Liver (tissue), 9 donors: ENCODE data around the gene CECR2. TPM values are rescaled to one million over a fixed set of nuclear protein-coding genes. Genes with fewer than 3 reads are reported as not detected.

Experiments used
- DNase-seq: peaks from one replicate; pipeline ENCODE4 v3.0.0-alpha.2; 2017; ENCODE audit warnings: low spot score
- H3K27ac ChIP-seq, 2 donors: one replicate each; pipeline ENCODE4 v1.7.0; 2013; ENCODE audit warnings: inconsistent platforms in 2 of 2, low read length in 2 of 2, control low read depth in 1 of 2, low read depth in 1 of 2, mild to moderate bottlenecking in 1 of 2
- H3K27me3 ChIP-seq, 4 donors: one replicate each; pipeline versions ENCODE4 v1.6.1 to v1.7.0; 2013; ENCODE audit warnings: low read length in 3 of 4, inconsistent platforms in 1 of 4, mild to moderate bottlenecking in 1 of 4, moderate library complexity in 1 of 4; ENCODE audit not compliant: control insufficient read depth in 4 of 4, insufficient read depth in 4 of 4
- H3K36me3 ChIP-seq, 4 donors: one replicate each; pipeline versions ENCODE4 v1.6.1 to v1.7.0; 2013; ENCODE audit warnings: low read length in 3 of 4, mild to moderate bottlenecking in 3 of 4, low read depth in 1 of 4, moderate library complexity in 1 of 4; ENCODE audit not compliant: control insufficient read depth in 4 of 4, insufficient read depth in 3 of 4
- H3K4me1 ChIP-seq, 4 donors: one replicate each; pipeline versions ENCODE4 v1.6.1 to v1.7.0; 2013; ENCODE audit warnings: low read length in 3 of 4, mild to moderate bottlenecking in 3 of 4, moderate library complexity in 1 of 4; ENCODE audit not compliant: control insufficient read depth in 4 of 4, insufficient read depth in 4 of 4
- H3K4me3 ChIP-seq, 3 donors: one replicate each; pipeline versions ENCODE4 v1.6.1 to v1.7.0; 2013; ENCODE audit warnings: low read length in 3 of 3, control low read depth in 1 of 3, low read depth in 1 of 3, mild to moderate bottlenecking in 1 of 3
- H3K9ac ChIP-seq, 2 donors: one replicate each; pipeline ENCODE4 v1.7.0; 2013; ENCODE audit warnings: low read length in 2 of 2, mild to moderate bottlenecking in 2 of 2, moderate library complexity in 2 of 2, control low read depth in 1 of 2, low read depth in 1 of 2
- H3K9me3 ChIP-seq, 4 donors: one replicate each; pipeline versions ENCODE4 v1.6.1 to v1.7.0; 2013; ENCODE audit warnings: low read length in 3 of 4; ENCODE audit not compliant: control insufficient read depth in 4 of 4
- CTCF ChIP-seq: fragments of 150-350 bp; IDR thresholded peaks from 2 replicates; pipeline ENCODE4 v1.5.1; 2017; ENCODE audit warnings: improper control_type of control experiment, low read depth, low read length; ENCODE audit not compliant: missing input control
- EGR1 ChIP-seq, 2 donors: IDR thresholded peaks; 2 replicates each; pipeline ENCODE4 v1.6.1; 2016 to 2018; ENCODE audit warnings: antibody characterized with exemption in 2 of 2, low read depth in 2 of 2
- FOXA1 ChIP-seq: IDR thresholded peaks from 2 replicates; pipeline ENCODE4 v1.6.1; 2016; ENCODE audit warnings: antibody characterized with exemption
- FOXA2 ChIP-seq: IDR thresholded peaks from 2 replicates; pipeline ENCODE4 v1.6.1; 2016; ENCODE audit warnings: antibody characterized with exemption
- GABPA ChIP-seq, 2 donors: IDR thresholded peaks in 1 of 2; conservative IDR thresholded peaks in 1 of 2; 2 replicates each; pipeline ENCODE4 v1.6.1; 2016; ENCODE audit warnings: antibody characterized with exemption in 2 of 2, mild to moderate bottlenecking in 1 of 2, moderate library complexity in 1 of 2
- HNF4A ChIP-seq, 2 donors: conservative IDR thresholded peaks; 2 replicates each; pipeline ENCODE4 v1.6.1; 2016; ENCODE audit warnings: antibody characterized with exemption in 2 of 2, mild to moderate bottlenecking in 2 of 2
- HNF4G ChIP-seq: IDR thresholded peaks from 2 replicates; pipeline ENCODE4 v1.6.1; 2016; ENCODE audit warnings: antibody characterized with exemption
- JUND ChIP-seq, 2 donors: IDR thresholded peaks; 2 replicates each; pipeline ENCODE4 v1.6.1; 2016; ENCODE audit warnings: antibody characterized with exemption in 2 of 2
- NR2F2 ChIP-seq: IDR thresholded peaks from 2 replicates; pipeline ENCODE4 v1.6.1; 2016; ENCODE audit warnings: antibody characterized with exemption
- RAD21 ChIP-seq, 2 donors: IDR thresholded peaks; 2 replicates each; pipeline ENCODE4 v1.6.1; 2016; ENCODE audit warnings: antibody characterized with exemption in 2 of 2, mild to moderate bottlenecking in 2 of 2
- REST ChIP-seq: IDR thresholded peaks from 2 replicates; pipeline ENCODE4 v1.6.1; 2016; ENCODE audit warnings: antibody characterized with exemption, mild to moderate bottlenecking
- RXRA ChIP-seq, 2 donors: IDR thresholded peaks; 2 replicates each; pipeline ENCODE4 v1.6.1; 2017 to 2018; ENCODE audit warnings: antibody characterized with exemption in 2 of 2, mild to moderate bottlenecking in 1 of 2
- SP1 ChIP-seq: IDR thresholded peaks from 2 replicates; pipeline ENCODE4 v1.6.1; 2018; ENCODE audit warnings: antibody characterized with exemption, mild to moderate bottlenecking
- TAF1 ChIP-seq: conservative IDR thresholded peaks from 2 replicates; pipeline ENCODE4 v1.6.1; 2016; ENCODE audit warnings: antibody characterized with exemption, mild to moderate bottlenecking
- YY1 ChIP-seq: IDR thresholded peaks from 2 replicates; pipeline ENCODE4 v1.6.1; 2016; ENCODE audit warnings: antibody characterized with exemption, mild to moderate bottlenecking
- ZBTB33 ChIP-seq: IDR thresholded peaks from 2 replicates; pipeline ENCODE4 v1.6.1; 2016; ENCODE audit warnings: antibody characterized with exemption
- WGBS: extraction: QIAGEN DNeasy Blood & Tissue Kit; methylation state at CpG from one replicate; pipeline ENCODE4 v1.1.7; 2013; 5-methylcytosine and 5-hydroxymethylcytosine counted together
- polyA plus RNA-seq, 2 donors: library from polyadenylated mRNA; stranded (reverse) in 1 of 2; unstranded in 1 of 2; fragments of 200-250 nt in 1 of 2; fragments of >200 nt in 1 of 2; fragmentation: Nextera tagmentation in 1 of 2; extraction: Ambion mirVana in 1 of 2; gene quantifications; one replicate each; pipeline versions ENCODE4 v1.2.1 to v1.2.3, GENCODE V29; 2013 to 2015
- total RNA-seq, 2 donors: library from RNA; depleted of rRNA; stranded (reverse); fragments of >200 nt; gene quantifications; one replicate each; pipeline ENCODE4 v1.2.3, GENCODE V29; 2014
- TF ChIP-seq, protein P1 (sequence below): IDR thresholded peaks from 2 replicates; pipeline ENCODE4 v1.6.1; 2016; ENCODE audit warnings: antibody characterized with exemption
- TF ChIP-seq, protein P2 (sequence below): IDR thresholded peaks from 2 replicates; pipeline ENCODE4 v1.6.1; 2016; ENCODE audit warnings: antibody characterized with exemption
- donor health status: healthy.
- donor health status: healthy.
- donor health status: healthy.
- donor health status: healthy.
- donor health status: healthy.

The CECR2 gene
- total and polyA plus RNA-seq, 4 donors = 1.8 to 9.7 (median 2.1) TPM

GRCh38 chr22:17596226-17596625, 227.0 kb downstream of the CECR2 start:
- peaks cover 11 to 71% (median 64%) of the 10 kb centered on the region in 4 donors for H3K36me3 ChIP-seq
- no peaks in the 10 kb centered on the region for H3K9me3 ChIP-seq
- no peak for TF ChIP-seq EGR1 (IDR thresholded peaks at IDR 0.05; ENCODE audit: low read depth in 2 of 2)
- no peak for TF ChIP-seq FOXA2
- TF ChIP-seq, protein P1, sequence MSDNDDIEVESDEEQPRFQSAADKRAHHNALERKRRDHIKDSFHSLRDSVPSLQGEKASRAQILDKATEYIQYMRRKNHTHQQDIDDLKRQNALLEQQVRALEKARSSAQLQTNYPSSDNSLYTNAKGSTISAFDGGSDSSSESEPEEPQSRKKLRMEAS = no peak
- TF ChIP-seq FOXA1 = no peak
- TF ChIP-seq SP1 = no peak
- no peak for TF ChIP-seq HNF4A (conservative IDR thresholded peaks at IDR 0.05)
- no peak for TF ChIP-seq GABPA (IDR thresholded peaks at IDR 0.05 in 1 of 2, conservative IDR thresholded peaks at IDR 0.05 in 1 of 2)
- no peak for TF ChIP-seq RXRA (IDR thresholded peaks at IDR 0.05)
- no peak for TF ChIP-seq RAD21 (IDR thresholded peaks at IDR 0.05)
- TF ChIP-seq ZBTB33 = no peak
- TF ChIP-seq HNF4G = no peak
- TF ChIP-seq, protein P2, sequence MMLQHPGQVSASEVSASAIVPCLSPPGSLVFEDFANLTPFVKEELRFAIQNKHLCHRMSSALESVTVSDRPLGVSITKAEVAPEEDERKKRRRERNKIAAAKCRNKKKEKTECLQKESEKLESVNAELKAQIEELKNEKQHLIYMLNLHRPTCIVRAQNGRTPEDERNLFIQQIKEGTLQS = no peak
- TF ChIP-seq TAF1 = no peak
- no peak for TF ChIP-seq NR2F2
- no peak for TF ChIP-seq CTCF
- no peak for TF ChIP-seq JUND (IDR thresholded peaks at IDR 0.05)
- TF ChIP-seq REST = no peak
- TF ChIP-seq YY1 = no peak

More at GRCh38 chr22:17596226-17596625, 227.0 kb downstream of the CECR2 start:
- Histone ChIP-seq H3K9ac (no peak overlapping the region), H3K27ac (no peak overlapping the region), H3K4me1 (no peaks in the 10 kb centered on the region), H3K4me3 (no peak overlapping the region), H3K27me3 (no peaks in the 10 kb centered on the region)
- WGBS = 100% methylated on average over 6 of the region's 6 CpGs
- DNase-seq = no peak
